Ishikawa (cell line): ENCODE results near the gene TP73.

Source experiments
- CEBPB ChIP-seq: IDR thresholded peaks from 2 replicates; pipeline ENCODE4 v1.6.1; 2012
- CREB1 ChIP-seq: IDR thresholded peaks from 2 replicates; pipeline ENCODE4 v1.6.1; 2012; ENCODE audit warnings: low read depth
- EP300 ChIP-seq: IDR thresholded peaks from 2 replicates; pipeline ENCODE4 v1.6.1; 2012; ENCODE audit warnings: borderline replicate concordance
- FOXM1 ChIP-seq: IDR thresholded peaks from 2 replicates; pipeline ENCODE4 v1.6.1; 2012; ENCODE audit warnings: low read depth, borderline replicate concordance
- RAD21 ChIP-seq: IDR thresholded peaks from 2 replicates; pipeline ENCODE4 v1.6.1; 2012; ENCODE audit warnings: low read depth
- USF1 ChIP-seq: IDR thresholded peaks from 2 replicates; pipeline ENCODE4 v1.6.1; 2012
- YY1 ChIP-seq: IDR thresholded peaks from 2 replicates; pipeline ENCODE4 v1.6.1; 2012; ENCODE audit warnings: low read depth
- TF ChIP-seq, protein P1 (sequence below): IDR thresholded peaks from 2 replicates; pipeline ENCODE4 v1.6.1; 2012

DNA sequence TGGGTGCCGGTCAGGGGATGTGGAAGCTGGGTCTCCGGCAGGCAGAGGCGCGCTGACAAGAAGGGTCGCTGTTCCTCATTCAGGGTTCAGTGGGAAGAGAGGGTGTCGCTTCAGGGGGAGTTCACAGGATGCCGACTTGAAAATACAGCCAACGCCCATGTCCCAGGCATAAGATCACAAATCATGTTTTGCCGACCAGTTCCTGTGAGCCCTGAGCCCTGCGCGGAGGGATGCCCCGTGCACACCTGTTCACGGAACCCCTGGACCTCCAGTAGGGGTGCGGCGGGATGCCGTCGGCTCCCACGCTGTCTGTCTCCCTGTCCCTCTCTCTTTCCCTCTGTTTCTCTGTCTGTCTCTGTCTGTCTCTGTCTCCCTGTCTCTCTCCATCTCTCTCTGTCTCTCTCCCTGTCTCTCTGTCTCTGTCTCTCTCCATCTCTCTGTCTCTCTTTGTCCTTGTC, 26.8 kb downstream of the TP73 start:
- TF ChIP-seq, protein P1, sequence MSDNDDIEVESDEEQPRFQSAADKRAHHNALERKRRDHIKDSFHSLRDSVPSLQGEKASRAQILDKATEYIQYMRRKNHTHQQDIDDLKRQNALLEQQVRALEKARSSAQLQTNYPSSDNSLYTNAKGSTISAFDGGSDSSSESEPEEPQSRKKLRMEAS: no peak
- no peak for TF ChIP-seq EP300
- TF ChIP-seq YY1: no peak
- no peak for TF ChIP-seq FOXM1
- no peak for TF ChIP-seq USF1
- no peak for TF ChIP-seq RAD21
- no peak for TF ChIP-seq CEBPB
- no peak for TF ChIP-seq CREB1
